Measurements from ENCODE around the gene EZR.
"Not testable (repeated sequence)": the region's sequence is repeated elsewhere in the genome, so short reads cannot be mapped to it uniquely, and the experiment has no call there.

Gene EZR

DNA sequence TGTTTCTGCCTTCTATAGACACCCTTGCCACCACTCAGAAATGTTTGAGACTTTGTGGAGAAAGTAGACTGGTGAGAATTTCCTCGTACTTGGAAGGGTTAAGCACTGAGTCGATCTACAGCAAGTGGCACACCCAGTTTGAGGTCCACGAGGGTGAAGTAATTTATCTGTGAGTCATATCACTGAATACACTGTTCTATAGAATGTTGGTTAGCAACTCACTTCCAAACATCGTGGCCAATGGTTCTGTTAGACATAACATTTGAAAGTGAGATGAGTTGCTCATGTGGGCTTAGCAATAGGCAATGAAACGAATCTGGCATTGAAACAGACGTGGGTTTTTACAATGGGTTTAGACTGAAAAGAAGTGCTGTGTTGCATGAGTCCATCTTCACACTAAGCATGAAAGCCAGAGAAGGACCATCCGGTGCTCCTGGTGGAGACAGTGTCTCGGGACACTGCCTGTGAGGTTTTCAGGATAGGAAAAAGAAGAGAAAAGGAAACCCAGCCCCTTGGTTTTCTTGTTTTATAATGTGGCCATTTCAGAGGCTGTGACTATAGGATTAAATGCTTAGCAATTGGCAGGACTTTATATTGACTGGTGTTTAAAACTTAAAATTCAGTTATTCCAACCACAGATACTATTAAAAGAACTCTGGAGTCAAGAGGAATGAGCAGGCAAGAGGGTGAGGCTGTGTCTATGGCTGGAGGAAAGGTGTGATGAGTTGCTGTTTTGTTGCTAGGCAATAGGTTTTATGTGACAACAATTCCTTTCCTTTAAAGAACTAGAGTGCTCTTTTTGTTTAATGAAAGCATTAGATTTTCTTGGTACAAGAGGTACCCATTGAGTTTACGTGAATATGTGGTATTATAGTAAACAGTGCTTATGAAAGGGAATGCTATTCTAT, 31.0 kb upstream of the EZR start:
- Mint-ChIP-seq H3K4me1 (peaks cover 22% of the 10 kb centered on the region), H3K4me3 (peak overlapping the region; percentile 44), H3K27ac (peak overlapping the region; percentile 86), H3K27me3 (no peaks in the 10 kb centered on the region), H3K9me3 (no peaks in the 10 kb centered on the region), H3K36me3 (ENCODE audit: low read depth) (no peaks in the 10 kb centered on the region)
- ATAC-seq (peak; percentile 76), DNase-seq (peak; percentile 23)

DNA sequence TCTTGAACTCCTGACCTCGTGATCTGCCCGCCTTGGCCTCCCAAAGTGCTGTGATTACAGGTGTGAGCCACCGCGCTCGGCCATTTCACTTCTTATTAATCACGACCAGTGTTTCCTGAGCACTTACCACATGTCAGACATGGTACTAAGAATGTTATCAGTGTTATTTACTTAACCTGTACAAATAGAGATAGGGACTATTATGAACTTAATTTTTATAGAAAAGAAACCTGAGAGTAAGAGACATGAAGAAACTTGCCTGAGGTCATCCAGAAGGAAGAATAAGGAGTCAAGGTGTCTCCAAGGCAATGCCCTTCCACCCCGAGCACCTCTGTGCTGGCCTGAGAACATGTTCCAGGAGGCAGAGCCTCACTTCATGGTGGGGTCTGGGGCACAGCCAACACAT, 29.3 kb upstream of the EZR start:
- peaks cover 24% of the 10 kb centered on the region for H3K4me1 Mint-ChIP-seq
- no peak overlapping the region for H3K4me3 Mint-ChIP-seq
- H3K36me3 Mint-ChIP-seq (ENCODE audit: low read depth): no peaks in the 10 kb centered on the region
- no peaks in the 10 kb centered on the region for H3K9me3 Mint-ChIP-seq
- no peak overlapping the region for H3K27ac Mint-ChIP-seq
- DNase-seq: no peak
- no peaks in the 10 kb centered on the region for H3K27me3 Mint-ChIP-seq
- no peak for ATAC-seq

DNA sequence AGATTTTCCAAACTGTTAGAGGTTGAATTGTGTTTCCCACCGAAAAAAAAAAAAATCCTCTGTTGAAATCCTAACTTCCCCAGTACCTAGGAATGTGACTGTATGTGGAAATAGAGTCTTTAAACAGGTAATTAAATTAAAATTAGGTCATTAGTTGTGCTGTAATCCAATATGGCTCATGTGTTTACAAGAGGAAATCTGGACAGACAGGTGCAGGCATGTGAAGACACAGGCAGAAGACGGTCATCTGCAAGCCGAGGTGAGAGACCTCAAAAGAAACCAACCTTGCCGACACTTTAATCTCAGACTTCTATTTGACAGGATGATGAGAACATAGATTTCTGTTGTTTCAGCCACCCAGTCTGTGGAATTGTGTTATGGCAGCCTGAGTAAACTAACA, 28.6 kb upstream of the EZR start:
- Mint-ChIP-seq H3K27ac (no peak overlapping the region), H3K36me3 (ENCODE audit: low read depth) (no peaks in the 10 kb centered on the region), H3K27me3 (no peaks in the 10 kb centered on the region), H3K9me3 (peaks cover 2% of the 10 kb centered on the region), H3K4me1 (peaks cover 27% of the 10 kb centered on the region), H3K4me3 (no peak overlapping the region)
- no peak for ATAC-seq
- DNase-seq: no peak

DNA sequence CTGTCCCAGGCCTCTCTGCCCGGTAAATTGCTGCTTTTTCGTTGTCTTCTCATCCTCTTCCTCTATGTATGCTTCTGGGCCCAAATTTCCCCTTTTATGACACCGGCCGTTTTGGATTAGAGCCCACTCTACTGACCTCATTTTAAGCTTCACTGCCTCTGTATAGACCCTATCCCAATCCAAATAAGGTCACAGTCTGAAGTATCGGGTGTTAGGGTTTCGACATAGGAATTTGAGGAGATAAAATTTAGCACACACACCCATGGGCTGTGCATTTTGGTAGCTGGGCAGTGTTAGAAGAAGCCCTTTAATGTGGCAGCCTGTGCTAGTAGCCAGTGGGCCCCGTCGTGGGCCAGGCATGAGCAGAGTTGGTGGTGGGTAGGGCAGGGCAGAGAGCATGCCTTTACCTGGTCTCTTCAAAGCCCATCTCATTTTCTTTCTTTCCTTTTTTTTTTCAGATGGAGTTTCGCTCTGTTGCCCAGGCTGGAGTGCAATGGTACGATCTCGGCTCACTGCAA, 27.9 kb upstream of the EZR start:
- H3K4me3 Mint-ChIP-seq: no peak overlapping the region
- ATAC-seq: no peak
- no peak for DNase-seq
- H3K4me1 Mint-ChIP-seq: peaks cover 27% of the 10 kb centered on the region
- H3K36me3 Mint-ChIP-seq (ENCODE audit: low read depth): no peaks in the 10 kb centered on the region
- no peak overlapping the region for H3K27ac Mint-ChIP-seq
- no peaks in the 10 kb centered on the region for H3K27me3 Mint-ChIP-seq
- peaks cover 5% of the 10 kb centered on the region for H3K9me3 Mint-ChIP-seq

DNA sequence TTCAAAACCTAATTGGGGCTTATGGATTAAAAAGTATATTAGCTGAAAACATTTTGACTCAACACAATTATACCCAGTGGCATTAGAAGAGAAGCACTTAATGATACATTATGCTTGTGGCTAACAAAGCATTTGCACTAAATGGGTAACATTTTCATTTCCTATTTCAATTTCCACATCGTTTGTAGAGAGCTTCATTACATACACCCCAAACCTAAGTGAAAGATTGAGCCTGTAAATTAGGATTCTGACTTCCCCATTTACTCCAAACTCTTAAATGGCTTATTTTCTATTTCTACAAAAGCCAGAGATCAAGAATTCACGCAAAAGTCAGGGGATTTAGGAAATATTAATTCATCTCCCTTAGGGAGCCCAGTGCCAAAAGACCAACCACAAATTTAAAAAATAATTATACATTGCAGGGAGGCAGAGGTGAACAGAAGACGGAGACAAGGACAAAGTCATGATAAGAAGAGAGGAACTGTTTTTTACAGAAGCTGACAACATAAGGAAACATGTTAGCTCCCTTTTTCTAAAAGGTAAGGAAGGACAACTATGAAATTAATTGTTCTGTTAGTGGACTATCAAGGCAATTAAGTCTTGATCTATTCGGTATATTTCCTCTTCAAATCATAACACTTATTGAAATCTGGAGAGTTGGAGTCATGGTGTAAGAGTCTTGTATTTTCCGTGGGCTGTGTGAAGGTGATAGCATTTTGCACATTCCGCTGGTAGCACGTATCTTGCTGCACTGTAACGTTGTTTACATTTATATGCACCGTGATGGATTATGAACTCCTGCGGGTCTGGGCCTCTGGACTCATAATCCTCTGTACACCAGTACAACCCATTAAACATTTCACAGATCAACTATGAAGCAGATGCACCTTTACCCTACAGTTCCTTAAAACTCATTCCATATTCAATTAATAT, 24.8 kb upstream of the EZR start:
- no peak overlapping the region for H3K4me3 Mint-ChIP-seq
- DNase-seq (no peak), ATAC-seq (no peak)
- no peaks in the 10 kb centered on the region for H3K27me3 Mint-ChIP-seq
- H3K36me3 Mint-ChIP-seq (ENCODE audit: low read depth): peaks cover 1% of the 10 kb centered on the region
- H3K9me3 Mint-ChIP-seq: peaks cover 9% of the 10 kb centered on the region
- H3K4me1 Mint-ChIP-seq: peaks cover 6% of the 10 kb centered on the region
- no peak overlapping the region for H3K27ac Mint-ChIP-seq

DNA sequence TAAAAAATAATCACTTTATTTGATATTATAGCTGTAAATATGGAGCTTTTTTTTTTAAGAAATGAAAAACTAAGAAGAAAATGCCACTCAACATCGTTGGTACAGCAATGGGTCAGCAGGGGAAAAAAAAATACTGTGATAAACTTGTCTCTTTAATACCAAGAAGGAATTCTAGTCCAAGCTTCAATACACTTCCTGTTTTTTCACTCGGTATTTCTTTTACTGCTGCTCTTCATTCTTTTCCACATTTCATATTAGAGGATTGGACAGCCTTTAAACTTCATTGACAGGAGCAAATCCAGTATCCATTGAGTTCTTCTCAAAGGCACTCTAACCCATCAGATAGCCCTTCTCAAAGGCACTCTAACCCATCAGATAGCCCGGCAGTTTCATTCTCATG, 22.2 kb upstream of the EZR start:
- H3K27ac Mint-ChIP-seq: no peak overlapping the region
- peaks cover 4% of the 10 kb centered on the region for H3K4me1 Mint-ChIP-seq
- DNase-seq: no peak
- H3K9me3 Mint-ChIP-seq: peaks cover 9% of the 10 kb centered on the region
- H3K36me3 Mint-ChIP-seq (ENCODE audit: low read depth): peaks cover 1% of the 10 kb centered on the region
- ATAC-seq: no peak
- H3K4me3 Mint-ChIP-seq: no peak overlapping the region
- no peaks in the 10 kb centered on the region for H3K27me3 Mint-ChIP-seq

DNA sequence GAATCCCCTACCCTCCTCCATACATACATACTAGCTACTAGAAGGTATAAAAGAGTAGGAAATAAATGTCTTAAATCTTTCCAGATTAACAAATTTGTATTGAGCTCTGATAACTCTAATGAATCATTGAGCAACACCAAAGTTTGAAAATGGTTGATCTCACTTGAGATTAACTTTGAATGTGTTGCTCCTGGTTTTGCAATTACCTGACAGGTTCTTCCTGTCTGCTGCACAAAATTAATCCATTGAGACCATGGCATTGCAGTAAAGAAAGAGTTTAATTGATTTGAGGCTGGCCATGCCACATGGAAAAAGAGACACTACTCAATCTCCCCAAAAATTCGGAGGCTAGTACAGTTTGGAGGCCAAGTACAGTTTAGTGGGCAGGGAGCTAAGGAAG, 21.3 kb upstream of the EZR start:
- ATAC-seq: no peak
- peaks cover 9% of the 10 kb centered on the region for H3K9me3 Mint-ChIP-seq
- no peaks in the 10 kb centered on the region for H3K27me3 Mint-ChIP-seq
- H3K4me1 Mint-ChIP-seq: peaks cover 4% of the 10 kb centered on the region
- peaks cover 1% of the 10 kb centered on the region for H3K36me3 Mint-ChIP-seq (ENCODE audit: low read depth)
- no peak overlapping the region for H3K4me3 Mint-ChIP-seq
- no peak for DNase-seq
- no peak overlapping the region for H3K27ac Mint-ChIP-seq

DNA sequence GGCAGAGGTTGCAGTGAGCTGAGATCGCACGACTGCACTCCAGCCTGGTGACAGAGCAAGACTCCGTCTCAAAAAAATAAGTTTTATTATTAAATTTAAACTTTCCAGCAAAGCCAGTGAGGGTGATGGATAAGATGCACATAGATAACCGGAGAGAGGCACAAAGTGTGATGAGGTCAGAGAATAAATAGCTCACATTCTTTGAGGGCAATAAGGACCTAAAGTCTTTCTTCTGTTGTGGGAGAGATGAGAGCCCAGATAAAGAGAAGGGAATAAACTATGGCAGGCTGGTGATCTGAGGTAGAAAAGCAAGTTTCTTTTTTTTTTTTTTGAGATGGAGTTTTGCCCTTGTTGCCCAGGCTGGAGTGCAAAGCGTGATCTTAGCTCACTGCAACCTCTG, 20.6 kb upstream of the EZR start:
- DNase-seq (no peak), ATAC-seq (no peak)
- peaks cover 4% of the 10 kb centered on the region for H3K4me1 Mint-ChIP-seq
- peaks cover 1% of the 10 kb centered on the region for H3K36me3 Mint-ChIP-seq (ENCODE audit: low read depth)
- no peak overlapping the region for H3K27ac Mint-ChIP-seq
- no peak overlapping the region for H3K4me3 Mint-ChIP-seq
- H3K27me3 Mint-ChIP-seq: peaks cover 2% of the 10 kb centered on the region
- H3K9me3 Mint-ChIP-seq: peaks cover 9% of the 10 kb centered on the region

DNA sequence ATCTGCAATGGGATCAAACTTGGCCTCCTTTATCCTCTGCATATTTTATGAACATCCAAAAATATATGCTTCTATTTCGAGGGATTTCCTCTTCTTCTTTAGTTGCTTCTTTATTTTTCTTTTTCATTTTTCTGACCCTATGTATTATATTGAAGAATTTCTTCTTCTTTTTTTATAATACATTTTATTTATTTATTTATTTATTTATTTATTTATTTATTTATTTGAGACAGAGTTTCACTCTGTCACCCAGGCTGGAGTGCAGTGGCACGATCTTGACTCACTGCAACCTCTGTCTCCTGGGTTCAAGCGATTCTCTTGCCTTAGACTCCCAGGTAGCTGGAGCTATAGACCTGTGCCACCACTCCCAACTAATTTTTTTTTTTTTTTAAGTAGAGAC, 19.6 kb upstream of the EZR start:
- H3K4me3 Mint-ChIP-seq; H3K4me1 Mint-ChIP-seq; H3K27ac Mint-ChIP-seq; H3K36me3 Mint-ChIP-seq (ENCODE audit: low read depth); DNase-seq; ATAC-seq; H3K9me3 Mint-ChIP-seq; H3K27me3 Mint-ChIP-seq: not testable (repeated sequence)

DNA sequence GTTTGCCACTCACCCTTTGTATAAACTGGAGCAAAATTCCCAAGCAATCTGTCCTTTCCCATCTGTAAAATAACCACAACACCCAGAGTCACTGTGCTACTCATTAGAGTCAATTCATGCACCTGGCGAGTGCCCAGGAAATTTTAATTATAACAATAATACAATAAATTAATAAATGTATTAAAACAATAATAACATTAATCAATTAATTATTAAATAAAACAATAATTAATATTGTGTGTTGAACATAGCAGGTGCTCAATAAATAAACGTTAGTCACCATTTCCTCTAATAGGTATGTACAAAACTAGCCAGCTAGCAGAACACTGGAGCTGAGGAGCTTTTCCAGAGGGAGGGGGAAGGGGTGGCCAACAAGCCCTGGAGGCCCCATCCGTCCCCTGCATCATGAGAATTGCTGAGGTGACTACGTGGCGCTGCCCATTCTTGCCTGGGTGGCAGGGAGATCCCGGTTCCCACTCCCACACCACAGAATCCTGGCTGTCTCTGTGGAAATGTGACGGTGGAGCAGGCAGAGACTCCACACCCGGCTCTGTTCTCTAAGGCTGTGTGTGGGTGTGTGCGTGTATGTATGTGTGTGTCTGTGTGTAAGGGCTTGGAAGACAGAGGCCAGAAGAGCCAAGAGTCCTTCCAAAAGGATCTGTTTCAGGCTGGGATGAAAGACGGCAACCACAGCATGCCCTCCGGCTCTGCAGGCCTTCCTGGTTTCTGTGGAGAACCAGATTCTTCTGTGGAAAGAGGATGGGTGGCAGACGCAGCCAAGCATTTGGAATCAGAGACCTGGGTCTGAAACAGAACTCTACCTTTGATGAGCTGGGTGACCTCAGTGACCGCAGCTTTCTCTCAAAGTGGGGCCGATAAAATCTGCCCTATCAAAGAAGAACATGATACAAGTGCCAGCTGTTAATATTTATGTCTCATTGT, 18.8 kb upstream of the EZR start:
- Mint-ChIP-seq H3K4me1 (peaks cover 1% of the 10 kb centered on the region), H3K27ac (no peak overlapping the region)

DNA sequence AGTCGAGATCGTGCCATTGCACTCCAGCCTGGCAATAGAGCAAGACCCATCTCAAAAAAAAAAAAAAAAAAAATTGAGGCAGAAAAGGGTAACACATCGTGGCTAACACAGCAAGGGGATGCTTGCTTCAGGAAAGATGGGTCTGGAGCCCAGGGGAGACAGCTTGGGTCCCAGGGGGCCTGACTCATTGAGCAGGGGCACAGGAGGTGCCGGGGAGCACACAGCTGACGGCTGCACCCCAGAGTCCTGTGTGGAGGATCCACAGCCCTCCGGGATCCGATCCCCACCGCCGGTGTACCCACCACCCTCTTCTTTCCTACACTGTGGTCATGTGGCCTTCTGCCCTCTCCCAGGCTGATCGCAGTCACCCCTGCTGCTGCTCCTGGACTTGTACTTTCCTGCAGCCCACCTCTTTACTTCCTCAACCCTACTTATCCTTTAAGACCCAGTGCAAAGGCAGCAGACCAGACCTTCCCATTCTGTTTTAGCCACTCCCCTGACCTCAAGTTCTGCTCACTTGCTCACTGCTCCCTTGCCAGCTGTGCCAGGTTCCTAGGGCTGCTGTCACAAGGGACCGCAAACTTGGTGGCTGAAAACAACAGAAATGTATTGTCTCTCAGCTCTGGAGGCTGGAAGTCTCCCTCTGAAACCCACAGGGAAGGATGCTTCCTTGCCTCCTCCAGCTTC, 17.6 kb upstream of the EZR start:
- H3K4me3 Mint-ChIP-seq: no peak overlapping the region
- H3K36me3 Mint-ChIP-seq (ENCODE audit: low read depth): peaks cover 1% of the 10 kb centered on the region
- H3K9me3 Mint-ChIP-seq: peaks cover 5% of the 10 kb centered on the region
- H3K27me3 Mint-ChIP-seq: peaks cover 4% of the 10 kb centered on the region
- no peaks in the 10 kb centered on the region for H3K4me1 Mint-ChIP-seq
- DNase-seq (no peak), ATAC-seq (no peak)
- no peak overlapping the region for H3K27ac Mint-ChIP-seq

More for the DNA sequence above, 18.8 kb upstream of the EZR start:
- no peak overlapping the region for H3K4me3 Mint-ChIP-seq
- ATAC-seq: no peak
- peaks cover 4% of the 10 kb centered on the region for H3K27me3 Mint-ChIP-seq
- H3K36me3 Mint-ChIP-seq (ENCODE audit: low read depth): peaks cover 1% of the 10 kb centered on the region
- no peak for DNase-seq
- H3K9me3 Mint-ChIP-seq: peaks cover 8% of the 10 kb centered on the region

DNA sequence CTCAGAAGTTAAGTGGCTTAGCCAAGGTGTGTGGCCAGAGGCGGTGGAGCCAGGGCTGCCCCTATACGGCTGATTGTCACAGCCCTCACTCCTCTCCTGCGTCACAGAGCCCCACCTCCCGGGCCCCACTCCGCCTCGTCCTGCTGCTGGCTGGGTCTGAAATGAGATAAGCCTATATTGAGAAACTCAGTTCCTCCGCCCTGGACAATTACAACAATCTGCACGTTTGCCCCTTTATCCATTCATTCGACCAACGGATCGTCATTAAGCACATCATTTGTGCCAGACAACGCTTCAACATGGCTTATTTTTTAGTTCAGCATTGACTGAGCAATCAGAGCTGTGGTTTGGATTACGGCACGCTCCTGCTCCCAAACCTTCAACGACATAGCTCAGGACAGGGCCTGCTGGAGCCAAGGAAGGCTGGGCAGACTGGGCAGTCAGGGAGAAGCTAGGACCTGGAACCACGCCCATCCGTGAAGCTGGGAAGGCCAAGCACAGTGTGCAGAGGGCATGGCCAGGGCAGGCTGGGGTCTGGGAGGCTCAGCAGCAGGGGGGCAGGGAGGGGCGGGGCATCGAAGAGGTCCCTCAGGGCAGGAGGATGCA, 16.6 kb upstream of the EZR start:
- DNase-seq: no peak
- no peak overlapping the region for H3K4me3 Mint-ChIP-seq
- H3K4me1 Mint-ChIP-seq: no peaks in the 10 kb centered on the region
- peaks cover 1% of the 10 kb centered on the region for H3K36me3 Mint-ChIP-seq (ENCODE audit: low read depth)
- ATAC-seq: no peak
- peaks cover 3% of the 10 kb centered on the region for H3K9me3 Mint-ChIP-seq
- H3K27ac Mint-ChIP-seq: no peak overlapping the region
- H3K27me3 Mint-ChIP-seq: peaks cover 4% of the 10 kb centered on the region

DNA sequence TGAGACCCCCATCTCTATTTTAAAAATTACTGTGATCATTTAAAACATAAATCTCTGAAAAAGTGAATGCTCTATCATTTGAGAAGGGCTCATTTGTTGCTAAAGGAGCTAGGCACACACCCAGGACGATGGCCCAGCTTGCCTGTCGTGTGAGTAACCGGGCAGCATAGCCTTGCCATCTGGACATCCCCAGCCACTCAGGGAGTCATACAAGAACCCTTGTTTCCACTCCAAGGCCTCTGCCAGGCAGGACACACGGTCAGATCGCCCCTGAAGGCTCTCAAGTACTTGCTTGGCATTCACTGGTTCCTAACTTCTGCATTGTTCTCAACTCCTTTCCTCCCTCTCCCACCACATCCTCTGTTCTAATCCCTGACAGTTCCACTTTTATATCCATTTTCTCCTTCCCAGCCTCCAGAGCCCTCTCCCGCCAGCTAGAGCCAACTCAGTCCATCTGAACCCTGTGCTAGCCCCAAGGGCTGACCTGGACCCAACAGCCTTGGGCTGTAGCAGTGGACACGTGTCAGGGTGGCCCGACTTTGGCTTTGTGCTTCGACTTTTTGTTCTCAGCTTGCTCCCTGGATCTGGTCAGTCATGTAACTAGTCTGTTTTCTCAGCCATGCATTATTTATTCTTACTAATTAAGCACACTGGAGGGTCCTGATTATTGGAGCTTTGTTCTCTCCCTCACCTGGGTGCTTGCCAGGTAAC, 15.7 kb upstream of the EZR start:
- Mint-ChIP-seq H3K27me3 (peaks cover 4% of the 10 kb centered on the region), H3K27ac (no peak overlapping the region), H3K4me3 (no peak overlapping the region), H3K4me1 (no peaks in the 10 kb centered on the region), H3K36me3 (ENCODE audit: low read depth) (no peaks in the 10 kb centered on the region), H3K9me3 (no peaks in the 10 kb centered on the region)
- no peak for ATAC-seq
- DNase-seq: no peak

Measured in activated naive CD8-positive, alpha-beta T cell treated with anti-CD3 and anti-CD28 coated beads, Interleukin-2, amount 50 U/mL, for 24 hours (primary cell).